GM18499 (cell line): Measurements from ENCODE around the gene FBXO28.

ENCODE experiments used
- ATAC-seq: cut with Tn5 transposase; IDR thresholded peaks from one replicate; pipeline ENCODE4 v1.9.1; 2021; ENCODE audit warnings: moderate number of reproducible peaks; ENCODE audit not compliant: insufficient read depth, unreplicated experiment

FBXO28 gene

GRCh38 chr1:224138198-224138597 is 24.3 kb downstream of the FBXO28 start:
- no peak for ATAC-seq

- no peak for ATAC-seq
Measured at GRCh38 chr1:224141693-224142092, 27.8 kb downstream of the FBXO28 start.

DNA sequence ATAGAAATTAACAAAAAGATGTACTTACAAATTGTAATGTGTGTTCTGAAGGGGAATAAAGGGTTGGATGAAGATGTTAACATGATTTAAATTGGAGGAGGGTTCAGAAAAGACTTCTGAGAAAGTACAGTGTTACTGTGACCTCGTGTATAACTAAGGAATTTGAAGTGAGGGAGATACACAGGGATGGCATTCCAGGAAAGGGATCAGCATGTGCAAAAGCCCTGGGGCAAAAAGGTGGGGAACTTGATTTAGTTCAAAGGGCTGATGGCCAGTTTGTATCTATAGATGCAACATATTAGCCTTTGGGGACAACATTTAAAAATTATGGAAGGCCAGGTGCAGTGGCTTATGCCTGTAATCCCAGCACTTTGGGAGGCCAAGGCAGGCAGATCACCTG is 35.8 kb downstream of the FBXO28 start:
- no peak for ATAC-seq

GRCh38 chr1:224151117-224151516 is 37.2 kb downstream of the FBXO28 start:
- ATAC-seq = no peak

DNA sequence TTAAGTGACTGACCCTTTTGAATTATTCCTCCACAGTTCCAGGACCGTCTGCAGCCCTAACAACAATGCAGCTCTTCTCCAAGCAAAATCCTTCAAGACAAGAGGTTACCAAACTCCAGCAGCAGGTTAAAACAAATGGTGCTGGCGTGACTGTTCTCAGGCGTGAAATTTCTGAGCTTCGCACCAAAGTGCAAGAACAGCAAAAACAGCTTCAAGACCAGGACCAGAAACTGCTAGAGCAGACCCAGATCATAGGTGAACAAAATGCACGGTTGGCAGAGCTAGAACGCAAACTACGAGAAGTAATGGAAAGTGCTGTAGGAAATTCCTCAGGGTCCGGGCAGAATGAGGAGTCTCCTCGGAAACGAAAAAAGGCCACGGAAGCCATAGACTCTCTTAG is 43.4 kb downstream of the FBXO28 start:
- no peak for ATAC-seq

DNA sequence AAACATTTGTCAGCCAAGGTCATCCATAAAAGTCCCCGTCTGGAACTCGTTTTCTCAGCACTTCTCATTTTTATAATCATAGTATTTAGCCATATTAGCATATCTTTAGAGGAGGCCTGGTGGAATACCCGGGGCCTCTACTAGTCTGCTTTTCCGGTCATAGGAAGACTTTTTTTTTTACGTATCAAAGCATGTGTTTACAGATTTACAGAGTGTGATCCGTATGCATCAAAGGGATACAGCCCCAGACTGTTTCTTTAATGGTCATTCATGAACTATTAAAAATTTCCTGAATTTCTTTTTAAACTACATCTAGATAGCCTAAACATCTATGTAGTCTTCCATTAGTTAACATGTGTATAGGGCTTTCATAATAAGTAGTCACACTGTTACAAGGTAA is 45.6 kb downstream of the FBXO28 start:
- no peak for ATAC-seq

- ATAC-seq = no peak
Measured at GRCh38 chr1:224160171-224160682, 46.3 kb downstream of the FBXO28 start.

- no peak for ATAC-seq
Measured at GRCh38 chr1:224162768-224163167, 48.9 kb downstream of the FBXO28 start.

DNA sequence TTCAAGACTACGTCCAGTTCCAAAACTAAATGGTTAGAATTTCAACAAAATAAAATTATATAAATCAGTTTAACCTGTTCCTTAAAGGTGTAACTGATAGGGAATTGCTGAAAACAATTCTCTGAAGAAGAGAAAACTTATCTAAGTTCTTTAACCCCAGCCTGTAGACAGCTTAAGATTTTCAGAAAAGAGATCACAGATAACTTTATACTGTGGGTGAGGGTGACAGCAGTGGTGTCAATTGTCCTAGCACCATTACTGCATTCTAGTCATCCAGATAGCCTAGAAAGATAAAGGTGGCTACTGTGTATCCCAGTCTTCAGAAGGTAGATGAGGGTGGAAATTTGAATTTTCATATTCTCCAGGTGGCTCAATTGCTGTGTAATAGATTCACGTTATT is 49.4 kb downstream of the FBXO28 start:
- ATAC-seq = no peak

DNA sequence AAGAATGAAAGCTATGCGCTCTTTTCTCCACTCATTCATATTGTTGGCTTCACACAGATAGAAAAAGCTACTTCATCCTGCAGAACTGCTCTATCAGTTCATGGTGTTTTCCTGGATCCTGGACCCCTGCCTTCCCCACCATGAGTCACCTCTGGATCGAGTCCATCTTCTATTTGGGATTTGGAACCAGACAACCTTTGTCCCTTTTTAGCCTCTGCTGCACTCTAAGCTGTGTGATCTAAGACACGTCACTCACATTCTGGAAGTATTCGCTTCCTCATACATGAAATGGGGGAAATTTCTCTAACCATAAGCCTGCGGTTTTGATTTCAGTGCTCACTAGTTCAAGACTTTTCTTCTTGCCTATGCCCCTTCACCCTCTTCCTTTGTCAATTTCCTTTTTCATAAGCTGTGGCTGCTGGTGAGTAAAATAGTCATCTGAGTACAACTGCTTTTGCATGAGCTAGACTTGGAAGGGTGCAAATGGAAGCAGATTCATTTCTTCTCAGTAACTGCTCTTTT is 55.0 kb downstream of the FBXO28 start:
- peak; percentile 84 for ATAC-seq

DNA sequence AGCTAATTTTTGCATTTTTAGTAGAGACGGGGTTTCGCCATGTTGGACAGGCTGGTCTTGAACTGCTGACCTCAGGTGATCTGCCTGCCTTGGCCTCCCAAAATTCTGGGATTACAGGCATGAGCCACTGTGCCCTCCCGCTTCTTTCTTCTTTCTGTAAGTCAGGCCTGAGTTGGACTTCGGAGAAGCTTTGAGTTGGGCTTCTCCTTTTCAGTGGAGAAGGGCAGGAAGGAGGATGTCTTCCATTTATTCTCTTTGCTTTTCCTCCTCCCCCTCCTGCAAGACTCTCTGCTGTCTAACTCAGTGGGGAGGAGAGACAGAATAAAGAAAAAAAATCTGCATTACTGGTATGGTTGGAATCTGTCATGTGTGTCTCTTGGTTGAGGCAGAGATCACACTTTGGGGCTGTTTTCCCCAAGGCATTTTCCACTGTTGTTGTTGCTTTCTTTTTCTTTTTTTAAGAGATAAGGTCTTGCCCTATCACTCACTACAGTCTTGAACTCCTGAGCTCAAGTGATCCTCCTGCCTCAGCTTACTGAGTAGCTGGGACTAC is 55.9 kb downstream of the FBXO28 start:
- no peak for ATAC-seq

DNA sequence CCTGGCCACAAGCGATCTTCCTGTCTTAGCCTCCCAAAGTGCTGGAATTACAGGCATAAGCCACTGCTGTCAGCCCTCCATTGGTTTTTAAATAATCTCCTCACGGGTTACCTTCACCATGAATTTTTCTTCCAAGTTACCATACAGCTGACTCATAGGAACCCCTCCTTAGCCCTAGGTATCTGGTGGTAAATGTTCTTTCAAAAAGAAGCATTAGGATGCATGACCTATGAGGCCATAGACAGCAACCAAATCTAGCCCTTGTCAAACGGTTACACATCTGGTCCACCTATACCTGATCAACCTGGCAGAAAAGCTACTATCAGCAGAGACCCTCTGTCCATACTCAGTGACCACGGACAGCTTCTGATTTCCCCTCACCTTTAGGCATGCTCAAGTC is 56.4 kb downstream of the FBXO28 start:
- ATAC-seq = no peak

- no peak for ATAC-seq
Measured at GRCh38 chr1:224170748-224171478, 57.0 kb downstream of the FBXO28 start.

- ATAC-seq = no peak
Measured at GRCh38 chr1:224172229-224172628, 58.3 kb downstream of the FBXO28 start.

GRCh38 chr1:224173523-224173922 is 59.6 kb downstream of the FBXO28 start:
- no peak for ATAC-seq

DNA sequence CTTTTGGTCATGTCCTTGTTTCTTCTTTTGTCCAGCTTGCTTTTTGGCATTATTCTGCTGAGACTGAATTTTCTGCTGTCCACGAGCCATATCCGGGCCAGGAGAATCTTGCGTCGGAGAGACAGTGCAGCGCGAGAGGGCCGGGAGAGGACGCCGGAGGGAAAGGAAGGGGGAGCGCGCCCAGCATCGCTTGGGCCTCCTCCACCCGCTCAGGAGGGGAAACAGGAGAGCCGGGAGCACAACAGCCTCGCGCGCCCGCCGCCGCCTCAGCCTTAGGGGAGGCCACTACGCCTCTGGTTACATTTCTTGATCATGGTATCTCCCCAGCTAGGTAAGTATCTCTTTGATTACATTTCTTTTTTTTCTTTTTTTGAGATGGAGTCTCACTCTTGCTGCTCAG is 61.7 kb downstream of the FBXO28 start:
- no peak for ATAC-seq

GRCh38 chr1:224177356-224177999 is 63.6 kb downstream of the FBXO28 start:
- ATAC-seq = no peak

DNA sequence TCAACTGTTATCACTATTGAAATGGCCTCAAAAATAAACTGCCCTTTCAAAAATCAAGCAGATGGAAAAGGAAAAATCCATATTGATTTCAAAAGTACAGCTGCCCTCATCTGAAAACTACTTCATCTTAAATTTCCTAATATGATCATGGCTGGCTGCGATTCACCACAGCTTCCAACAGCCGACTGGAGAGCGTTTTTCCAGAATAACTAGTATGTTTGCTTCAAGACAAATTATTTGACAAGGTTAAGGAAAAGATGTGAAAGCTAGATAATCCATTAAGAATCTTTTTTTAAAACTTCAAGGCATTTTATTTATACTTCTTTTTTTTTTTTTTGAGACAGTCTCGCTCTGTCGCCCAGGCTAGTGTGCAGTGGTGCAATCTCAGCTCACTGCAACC is 65.0 kb downstream of the FBXO28 start:
- ATAC-seq = no peak

DNA sequence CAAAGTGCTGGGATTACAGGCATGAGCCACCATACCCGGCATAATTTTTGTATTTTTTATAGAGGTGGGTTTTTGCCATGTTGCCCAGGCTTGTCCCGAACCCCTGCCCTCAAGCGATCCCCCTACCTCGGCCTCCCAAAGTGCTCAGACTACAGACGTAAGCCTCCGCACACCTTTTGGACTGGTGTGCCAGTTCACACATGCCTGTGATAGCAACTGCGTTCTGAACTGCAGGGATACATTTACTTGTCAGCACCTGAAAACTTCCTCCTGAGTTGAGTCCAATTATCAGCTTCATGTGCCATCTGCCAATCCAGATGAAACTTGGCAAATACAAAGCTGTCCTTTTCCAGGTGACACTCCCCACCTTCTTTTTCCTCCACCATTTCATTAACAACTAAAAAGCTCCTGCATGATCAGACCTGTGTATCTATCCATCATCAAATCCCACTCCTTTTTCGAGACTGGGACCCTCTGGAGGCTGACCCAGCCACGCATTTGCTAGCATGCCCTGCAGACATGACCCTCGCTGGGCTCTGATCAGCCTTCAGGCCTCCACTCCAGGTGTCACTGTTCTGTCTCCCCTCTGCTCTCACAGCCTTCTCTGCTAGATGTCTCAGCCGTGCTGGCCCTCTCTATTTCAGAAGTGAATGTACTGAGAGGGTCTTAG is 67.0 kb downstream of the FBXO28 start:
- ATAC-seq = no peak

DNA sequence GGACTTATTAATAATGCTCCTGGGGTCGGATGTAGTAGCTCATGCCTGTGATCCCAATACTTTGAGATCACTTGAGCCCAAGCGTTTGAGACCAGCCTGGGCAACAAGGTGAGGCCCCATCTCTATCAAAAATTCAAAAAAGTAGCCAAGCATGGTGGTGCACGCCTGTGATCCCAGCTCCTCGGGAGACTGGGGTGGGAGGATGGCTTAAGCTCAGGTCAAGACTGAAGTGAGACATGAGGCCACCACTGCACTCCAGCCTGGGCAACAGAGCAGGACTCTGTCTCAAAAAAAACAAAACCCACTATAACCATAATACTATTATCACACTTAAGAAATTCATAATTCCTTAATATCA is 67.5 kb downstream of the FBXO28 start:
- ATAC-seq = no peak
